ENCODE measurements around the gene PALB2. TPM values are rescaled to one million over a fixed set of nuclear protein-coding genes. Genes with fewer than 3 reads are reported as not detected.

Gene PALB2
- polyA plus RNA-seq, 3 donors = 2.3 to 3.3 (median 2.5) TPM

DNA sequence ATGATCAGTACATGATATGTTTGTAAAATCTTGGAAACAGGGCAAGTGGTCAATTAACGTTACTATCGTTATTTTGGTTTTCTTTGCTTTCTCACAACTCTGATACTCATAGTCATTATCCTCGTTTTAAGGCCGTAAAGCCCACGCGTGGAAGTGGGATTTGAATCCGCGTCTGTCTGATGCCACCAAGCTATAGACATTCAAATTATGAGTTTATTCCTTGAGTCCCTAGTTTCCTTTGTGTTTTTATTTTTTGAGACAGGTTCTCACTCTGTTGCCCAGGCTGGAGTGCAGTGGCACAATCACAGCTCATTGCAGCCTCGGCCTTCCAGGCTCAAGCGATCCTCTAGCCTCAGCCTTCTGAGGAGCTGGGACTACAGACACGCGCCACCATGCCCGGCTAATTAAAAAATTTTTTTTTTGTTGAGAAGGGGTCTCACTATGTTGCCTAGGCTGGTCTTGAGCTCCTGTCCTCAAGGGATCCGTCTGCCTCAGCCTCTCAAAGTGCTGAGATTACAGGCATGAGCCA, 1.2 kb upstream of the PALB2 start:
- intact Hi-C loops (cut with micrococcal nuclease) = loop anchor here in 1 of 2 donors (10.0 kb wide), 1 partner anchor 128 kb away; the partner anchor contains the start of gene GGA2
- peaks cover 21 to 24% of the 10 kb centered on the region in 2 donors for H3K4me1 ChIP-seq (ENCODE audit: control insufficient read depth in 1 of 2, insufficient read depth in 2 of 2, low read length in 2 of 2)

DNA sequence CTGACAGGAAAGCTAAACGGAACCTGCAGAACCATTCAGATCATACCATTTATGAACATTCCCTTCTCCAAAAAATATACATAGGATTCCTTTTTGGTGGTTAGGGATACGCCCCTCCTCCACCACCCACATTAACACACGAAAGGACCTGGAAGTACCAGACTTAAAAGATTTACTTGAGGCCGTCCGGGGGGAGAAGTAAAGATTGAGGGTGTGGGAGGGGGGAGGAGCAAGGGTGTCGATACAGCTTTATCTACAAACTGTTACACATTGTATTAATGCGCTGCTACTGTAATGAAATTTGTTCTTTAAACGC, 537 bp downstream of the PALB2 start:
- Histone ChIP-seq H2AFZ (ENCODE audit: insufficient read depth, low read depth, low read length, poor library complexity, severe bottlenecking) (peak overlapping the region; percentile 94), H3K36me3 (replicated peaks in 1 of 2; ENCODE audit: control insufficient read depth in 1 of 2, insufficient read depth in 2 of 2, low read length in 2 of 2) (peaks cover 22 to 42% of the 10 kb centered on the region in 2 donors), H3K9ac (ENCODE audit: insufficient read depth, low read length, poor library complexity, severe bottlenecking) (peak overlapping the region; percentile 92), H3K27ac (ENCODE audit: low read depth in 1 of 2, low read length in 2 of 2) (peak overlapping the region; percentile 60 to 98), H3K4me2 (replicated peaks; ENCODE audit: extremely low read depth, low read length, poor library complexity, severe bottlenecking) (peak overlapping the region; percentile 100), H3K27me3 (ENCODE audit: control insufficient read depth in 2 of 2, insufficient read depth in 2 of 2, low read length in 2 of 2) (no peaks in the 10 kb centered on the region), H3K4me1 (ENCODE audit: control insufficient read depth in 1 of 2, insufficient read depth in 2 of 2, low read length in 2 of 2) (peaks cover 21 to 24% of the 10 kb centered on the region in 2 donors), H4K20me1 (ENCODE audit: insufficient read depth, low read length) (peaks cover 1% of the 10 kb centered on the region), H3K9me3 (replicated peaks in 1 of 2; ENCODE audit: control insufficient read depth in 1 of 2, insufficient read depth in 1 of 2, low read length in 2 of 2) (no peaks in the 10 kb centered on the region), H3K79me2 (ENCODE audit: insufficient read depth, low read length) (peaks cover 65% of the 10 kb centered on the region), H3K4me3 (replicated peaks in 1 of 3; ENCODE audit: low read depth in 2 of 3, low read length in 3 of 3) (peak overlapping the region; percentile 85 to 100 (median 85))
- TF ChIP-seq, protein P1, sequence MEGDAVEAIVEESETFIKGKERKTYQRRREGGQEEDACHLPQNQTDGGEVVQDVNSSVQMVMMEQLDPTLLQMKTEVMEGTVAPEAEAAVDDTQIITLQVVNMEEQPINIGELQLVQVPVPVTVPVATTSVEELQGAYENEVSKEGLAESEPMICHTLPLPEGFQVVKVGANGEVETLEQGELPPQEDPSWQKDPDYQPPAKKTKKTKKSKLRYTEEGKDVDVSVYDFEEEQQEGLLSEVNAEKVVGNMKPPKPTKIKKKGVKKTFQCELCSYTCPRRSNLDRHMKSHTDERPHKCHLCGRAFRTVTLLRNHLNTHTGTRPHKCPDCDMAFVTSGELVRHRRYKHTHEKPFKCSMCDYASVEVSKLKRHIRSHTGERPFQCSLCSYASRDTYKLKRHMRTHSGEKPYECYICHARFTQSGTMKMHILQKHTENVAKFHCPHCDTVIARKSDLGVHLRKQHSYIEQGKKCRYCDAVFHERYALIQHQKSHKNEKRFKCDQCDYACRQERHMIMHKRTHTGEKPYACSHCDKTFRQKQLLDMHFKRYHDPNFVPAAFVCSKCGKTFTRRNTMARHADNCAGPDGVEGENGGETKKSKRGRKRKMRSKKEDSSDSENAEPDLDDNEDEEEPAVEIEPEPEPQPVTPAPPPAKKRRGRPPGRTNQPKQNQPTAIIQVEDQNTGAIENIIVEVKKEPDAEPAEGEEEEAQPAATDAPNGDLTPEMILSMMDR (IDR thresholded peaks at IDR 0.05) = no peak
- peak overlapping the region; percentile 98 for H3K4me3 Mint-ChIP-seq
- intact Hi-C loops (cut with micrococcal nuclease) = loop anchor here in 1 of 2 donors (10.0 kb wide), 1 partner anchor 126 kb away; the partner anchor contains the start of gene GGA2
- no peaks in the 10 kb centered on the region for H3K27me3 Mint-ChIP-seq (ENCODE audit: low read depth in 3 of 3)
- DNase-seq = no peak
- peak overlapping the region; percentile 79 to 95 (median 88) for H3K27ac Mint-ChIP-seq
- WGBS (ENCODE audit: insufficient coverage) = no CpG with 5 or more reads among the region's 8 CpGs
- H3K4me1 Mint-ChIP-seq = peaks cover 18% of the 10 kb centered on the region
- no peaks in the 10 kb centered on the region for H3K9me3 Mint-ChIP-seq
- H3K36me3 Mint-ChIP-seq = peaks cover 20 to 48% of the 10 kb centered on the region in 2 donors

More for the DNA sequence above, 1.2 kb upstream of the PALB2 start:
- Histone ChIP-seq H3K9ac (ENCODE audit: insufficient read depth, low read length, poor library complexity, severe bottlenecking) (peak overlapping the region; percentile 92), H4K20me1 (ENCODE audit: insufficient read depth, low read length) (peaks cover 15% of the 10 kb centered on the region), H3K4me2 (replicated peaks; ENCODE audit: extremely low read depth, low read length, poor library complexity, severe bottlenecking) (peak overlapping the region; percentile 100), H3K79me2 (ENCODE audit: insufficient read depth, low read length) (peaks cover 83% of the 10 kb centered on the region), H3K9me3 (replicated peaks in 1 of 2; ENCODE audit: control insufficient read depth in 1 of 2, insufficient read depth in 1 of 2, low read length in 2 of 2) (no peaks in the 10 kb centered on the region), H2AFZ (ENCODE audit: insufficient read depth, low read depth, low read length, poor library complexity, severe bottlenecking) (peak overlapping the region; percentile 94), H3K27ac (ENCODE audit: low read depth in 1 of 2, low read length in 2 of 2) (peak overlapping the region in 1 of 2 donors; percentile 98), H3K36me3 (replicated peaks in 1 of 2; ENCODE audit: control insufficient read depth in 1 of 2, insufficient read depth in 2 of 2, low read length in 2 of 2) (peaks cover 22 to 44% of the 10 kb centered on the region in 2 donors), H3K27me3 (ENCODE audit: control insufficient read depth in 2 of 2, insufficient read depth in 2 of 2, low read length in 2 of 2) (no peaks in the 10 kb centered on the region), H3K4me3 (replicated peaks in 1 of 3; ENCODE audit: low read depth in 2 of 3, low read length in 3 of 3) (peak overlapping the region; percentile 85 to 100 (median 85))
- H3K36me3 Mint-ChIP-seq = peaks cover 22 to 51% of the 10 kb centered on the region in 2 donors
- H3K27me3 Mint-ChIP-seq (ENCODE audit: low read depth in 3 of 3) = no peaks in the 10 kb centered on the region
- no peak for DNase-seq
- peak overlapping the region; percentile 98 for H3K4me3 Mint-ChIP-seq
- no peaks in the 10 kb centered on the region for H3K9me3 Mint-ChIP-seq
- H3K27ac Mint-ChIP-seq = peak overlapping the region; percentile 93 to 97 (median 95)
- peaks cover 18% of the 10 kb centered on the region for H3K4me1 Mint-ChIP-seq
- WGBS (ENCODE audit: insufficient coverage) = 95% methylated on average over 5 of the region's 14 CpGs
- TF ChIP-seq, protein P1 (IDR thresholded peaks at IDR 0.05) = no peak

All from CD14-positive monocyte (primary cell).